ENCODE data around the gene LIFR.

LIFR gene

DNA sequence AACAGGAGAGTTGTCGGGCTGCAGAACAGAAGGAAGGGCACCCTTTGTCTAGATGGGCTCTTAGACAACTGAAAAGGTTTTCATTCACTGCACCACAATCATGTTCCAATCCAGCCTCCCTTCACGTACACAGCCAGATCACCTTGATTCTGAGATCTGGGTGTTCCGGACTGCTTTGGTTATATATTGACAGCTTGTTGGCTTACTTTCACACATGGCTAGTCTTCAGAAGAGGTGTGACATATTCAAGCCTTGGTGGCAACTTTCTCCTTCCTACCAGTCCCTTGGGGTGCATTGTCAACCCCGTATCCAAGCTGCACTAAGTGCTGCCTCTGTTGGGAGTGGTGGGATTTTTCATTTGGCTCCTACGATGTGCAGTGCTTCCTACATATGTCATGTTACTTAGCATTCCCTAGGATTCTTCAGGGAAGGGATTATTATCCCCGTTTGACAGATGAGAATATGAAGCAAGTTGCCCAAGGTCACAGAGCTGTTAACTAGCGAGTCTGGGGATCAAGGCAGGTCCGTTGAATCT is 100.6 kb downstream of the LIFR start:
- Mint-ChIP-seq H3K9me3 (no peaks in the 10 kb centered on the region), H3K27me3 (peaks cover 89% of the 10 kb centered on the region), H3K4me1 (peaks cover 24% of the 10 kb centered on the region), H3K27ac (no peak overlapping the region), H3K4me3 (no peak overlapping the region)
- DNase-seq (no peak), ATAC-seq (no peak)

DNA sequence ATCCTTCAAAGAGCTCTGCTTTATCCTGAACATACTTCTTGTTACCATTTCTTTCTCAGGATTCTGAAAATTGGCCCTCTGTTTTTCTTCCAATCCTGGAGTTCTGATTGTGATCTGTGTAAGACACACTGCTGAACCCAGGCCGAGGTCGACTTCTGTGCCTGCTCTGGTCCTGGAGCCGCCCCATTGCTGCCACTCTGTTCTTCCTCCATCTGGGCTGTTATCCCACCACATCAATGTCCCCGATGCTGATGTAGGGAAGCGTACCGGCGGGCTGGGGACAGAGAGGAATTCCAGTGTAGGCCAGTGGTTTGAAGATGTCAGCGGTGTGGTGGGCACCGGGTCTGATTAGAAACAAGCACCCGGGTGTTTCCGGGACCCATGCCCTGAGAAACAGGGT is 102.5 kb downstream of the LIFR start:
- Mint-ChIP-seq H3K4me1 (peaks cover 24% of the 10 kb centered on the region), H3K27ac (no peak overlapping the region), H3K27me3 (peaks cover 92% of the 10 kb centered on the region), H3K9me3 (no peaks in the 10 kb centered on the region), H3K4me3 (no peak overlapping the region)
- DNase-seq: no peak
- ATAC-seq: peak; percentile 8

DNA sequence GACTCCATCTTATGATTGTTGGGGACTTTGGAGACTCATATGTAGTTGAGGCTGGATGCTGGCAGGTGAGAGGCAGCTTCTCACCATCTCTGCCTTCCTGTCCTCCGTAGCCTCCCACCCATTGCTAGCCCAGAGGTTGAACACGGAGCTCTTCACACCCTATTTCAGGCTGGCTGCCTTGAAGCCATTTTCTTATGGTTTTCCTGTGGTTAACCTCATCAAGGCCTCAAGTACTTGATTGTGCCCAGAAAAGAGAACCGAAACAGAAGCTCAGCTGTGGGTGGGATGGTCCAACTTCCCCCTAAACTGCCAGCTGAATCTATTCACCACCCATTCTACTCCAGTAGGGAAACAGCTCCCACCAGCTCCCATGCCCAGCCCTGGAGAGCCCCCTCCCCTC is 102.9 kb downstream of the LIFR start:
- peak overlapping the region in 1 of 2 donors; percentile 28 for H3K4me3 Mint-ChIP-seq
- H3K27me3 Mint-ChIP-seq: peaks cover 92% of the 10 kb centered on the region
- H3K27ac Mint-ChIP-seq: no peak overlapping the region
- peak; percentile 98 for ATAC-seq
- H3K4me1 Mint-ChIP-seq: peaks cover 24% of the 10 kb centered on the region
- DNase-seq: peak; percentile 69 to 78
- H3K9me3 Mint-ChIP-seq: no peaks in the 10 kb centered on the region

DNA sequence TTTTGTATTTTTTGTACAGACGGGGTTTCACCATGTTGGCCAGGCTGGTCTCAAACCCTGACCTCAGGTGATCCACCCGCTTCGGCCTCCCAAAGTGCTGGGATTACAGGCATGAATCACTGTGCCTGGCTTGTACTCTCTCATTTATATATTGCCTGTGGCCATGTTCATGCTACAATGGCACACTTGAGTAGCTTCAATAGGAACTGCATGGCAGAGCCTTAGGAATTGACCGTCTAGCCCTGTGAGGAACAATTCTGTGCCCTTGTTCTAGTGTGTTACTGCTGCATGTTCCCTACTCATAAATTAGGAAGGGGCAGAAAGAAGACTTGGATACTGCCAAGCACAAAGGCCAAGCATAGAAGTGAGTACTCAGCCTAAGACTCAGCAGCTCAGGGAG is 104.2 kb downstream of the LIFR start:
- Mint-ChIP-seq H3K4me3 (no peak overlapping the region), H3K27me3 (peaks cover 92% of the 10 kb centered on the region), H3K4me1 (peaks cover 24% of the 10 kb centered on the region), H3K9me3 (no peaks in the 10 kb centered on the region), H3K27ac (no peak overlapping the region)
- no peak for ATAC-seq
- DNase-seq: no peak

DNA sequence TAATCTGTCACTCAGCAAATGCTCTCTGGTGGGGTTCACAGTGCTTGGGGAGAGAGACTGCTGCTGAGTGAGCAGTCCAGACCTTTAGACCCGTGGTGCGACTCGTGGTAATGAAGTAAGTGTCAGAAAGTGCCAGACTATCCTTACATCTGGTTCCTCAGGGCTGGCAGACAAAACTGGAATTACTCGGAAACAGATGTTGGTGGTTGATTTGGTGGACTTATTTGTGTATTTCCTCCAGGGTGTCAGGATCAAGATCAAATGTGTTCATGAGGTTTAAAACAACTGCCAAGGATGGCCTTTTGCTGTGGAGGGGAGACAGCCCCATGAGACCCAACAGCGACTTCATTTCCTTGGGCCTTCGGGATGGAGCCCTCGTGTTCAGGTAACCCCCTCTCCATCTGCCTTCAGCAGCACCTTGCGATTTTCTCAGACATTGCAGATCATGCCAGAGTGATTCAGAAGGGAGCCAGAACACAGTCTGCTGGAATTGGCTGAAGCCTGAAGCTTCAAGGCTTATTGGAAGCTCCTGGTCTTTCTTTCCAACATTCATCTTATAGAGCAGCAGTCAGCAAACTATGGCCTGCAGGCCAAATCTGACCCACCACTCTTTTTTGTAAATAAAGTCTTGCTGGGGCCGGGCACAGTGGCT is 105.2 kb downstream of the LIFR start:
- peaks cover 92% of the 10 kb centered on the region for H3K27me3 Mint-ChIP-seq

DNA sequence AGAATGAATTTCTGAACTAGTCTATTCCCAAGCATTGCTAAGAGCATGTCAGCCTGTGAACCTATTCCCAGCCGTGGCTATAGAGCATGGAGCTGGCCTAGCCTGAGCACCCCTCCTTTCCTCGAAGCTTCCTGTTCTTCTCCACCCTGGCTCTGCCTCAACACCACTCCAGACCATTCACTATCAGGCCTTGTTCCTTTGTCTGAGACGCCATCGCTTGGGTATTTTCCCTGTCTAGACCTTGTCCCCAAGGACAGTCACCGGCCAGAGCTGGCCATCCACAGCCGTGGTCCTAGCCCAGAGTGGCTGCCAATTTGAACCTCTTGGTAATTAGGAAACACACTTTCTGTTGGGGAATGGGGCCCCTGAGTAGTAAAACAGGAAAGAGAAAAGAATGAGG is 105.8 kb downstream of the LIFR start:
- no peak overlapping the region for H3K27ac Mint-ChIP-seq
- peaks cover 92% of the 10 kb centered on the region for H3K27me3 Mint-ChIP-seq
- H3K4me3 Mint-ChIP-seq: no peak overlapping the region
- H3K4me1 Mint-ChIP-seq: peaks cover 24% of the 10 kb centered on the region
- ATAC-seq (no peak), DNase-seq (no peak)
- no peaks in the 10 kb centered on the region for H3K9me3 Mint-ChIP-seq

More for the DNA sequence above, 105.2 kb downstream of the LIFR start:
- H3K4me3 Mint-ChIP-seq: no peak overlapping the region
- H3K4me1 Mint-ChIP-seq: peaks cover 24% of the 10 kb centered on the region
- DNase-seq: no peak
- H3K27ac Mint-ChIP-seq: no peak overlapping the region
- H3K9me3 Mint-ChIP-seq: no peaks in the 10 kb centered on the region
- ATAC-seq: no peak

DNA sequence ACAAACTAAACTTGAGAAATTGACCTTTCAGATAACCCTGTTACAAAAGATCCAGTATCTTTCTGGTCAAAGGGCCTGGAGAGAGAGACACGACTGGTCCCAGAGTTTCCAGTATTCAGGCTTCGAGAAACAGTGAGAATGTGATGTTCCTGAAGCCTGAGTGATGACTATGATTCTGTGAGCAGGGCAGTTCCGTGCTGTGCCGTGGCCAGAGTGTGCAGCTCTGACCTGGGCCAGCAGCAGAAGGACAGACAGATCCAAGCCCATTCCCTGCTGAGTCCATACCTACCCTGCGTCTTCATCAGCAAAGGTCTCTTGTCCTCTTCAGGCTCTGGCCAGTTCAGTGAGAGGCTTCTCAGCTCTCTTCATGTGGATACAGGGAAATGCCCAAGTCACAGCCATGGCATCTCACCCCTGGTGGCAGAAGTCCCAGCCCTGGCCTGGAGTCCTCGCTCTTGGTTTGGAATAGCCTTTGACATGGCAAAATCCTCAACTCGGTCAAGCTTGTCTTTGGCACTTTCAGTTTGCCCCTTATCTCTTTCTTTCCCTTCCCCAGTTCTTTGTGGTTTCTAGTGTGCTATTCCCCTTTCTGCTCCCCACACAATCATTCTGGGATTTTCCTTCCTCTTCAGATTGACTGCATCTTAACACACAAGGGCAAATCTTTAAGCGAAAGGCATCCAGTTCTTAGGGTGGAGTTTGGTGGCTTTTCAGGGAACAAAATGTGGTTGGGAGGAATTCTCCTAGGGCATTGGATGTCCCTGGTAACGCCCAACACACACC is 107.7 kb downstream of the LIFR start:
- no peak for ATAC-seq
- peaks cover 14% of the 10 kb centered on the region for H3K4me1 Mint-ChIP-seq
- H3K27me3 Mint-ChIP-seq: peaks cover 88% of the 10 kb centered on the region
- H3K4me3 Mint-ChIP-seq: no peak overlapping the region
- no peak overlapping the region for H3K27ac Mint-ChIP-seq
- DNase-seq: no peak
- no peaks in the 10 kb centered on the region for H3K9me3 Mint-ChIP-seq

DNA sequence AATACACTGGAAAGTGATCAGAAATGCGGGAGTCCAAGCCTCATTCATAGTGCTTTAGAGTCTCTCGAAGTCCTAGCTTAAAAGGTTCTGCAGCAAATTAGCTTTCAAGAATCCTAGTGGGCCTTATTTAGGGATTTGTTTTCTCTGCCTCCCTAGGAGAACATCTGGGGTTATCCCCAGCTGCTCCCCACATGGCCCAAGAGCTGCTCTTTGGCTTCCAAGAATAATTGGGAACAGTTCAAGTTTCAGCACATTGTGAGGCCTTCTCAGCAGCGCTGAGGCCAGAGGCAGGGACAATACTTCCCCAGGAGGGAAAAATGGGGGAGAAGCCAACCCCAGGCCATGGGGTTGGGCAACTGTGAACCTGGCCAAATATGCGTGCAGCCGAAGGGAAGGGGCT is 108.7 kb downstream of the LIFR start:
- Mint-ChIP-seq H3K9me3 (no peaks in the 10 kb centered on the region), H3K27me3 (peaks cover 88% of the 10 kb centered on the region), H3K4me1 (peaks cover 4% of the 10 kb centered on the region), H3K4me3 (no peak overlapping the region), H3K27ac (no peak overlapping the region)
- no peak for DNase-seq
- ATAC-seq: no peak

DNA sequence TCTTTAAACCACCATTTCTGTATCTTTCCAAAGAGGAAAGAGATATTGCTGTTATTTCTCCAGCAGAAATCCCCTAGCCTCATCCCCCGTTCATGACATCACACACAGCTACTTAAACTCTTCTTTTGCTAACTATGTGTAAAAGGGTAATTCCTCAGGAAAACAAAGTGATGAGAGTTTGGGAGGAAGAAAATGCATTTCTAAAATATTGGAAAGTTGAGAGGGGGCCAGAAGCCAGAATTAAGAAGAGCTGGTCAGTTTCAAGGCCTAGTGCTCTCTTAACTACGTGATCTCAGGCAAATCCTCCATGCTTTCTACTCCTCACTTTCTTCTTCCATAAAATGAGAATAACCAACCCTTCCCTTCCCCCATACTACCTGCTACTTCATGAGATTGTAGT is 109.4 kb downstream of the LIFR start:
- ATAC-seq (no peak), DNase-seq (no peak)
- Mint-ChIP-seq H3K27ac (no peak overlapping the region), H3K4me1 (no peaks in the 10 kb centered on the region), H3K27me3 (peaks cover 83% of the 10 kb centered on the region), H3K9me3 (no peaks in the 10 kb centered on the region), H3K4me3 (no peak overlapping the region)

DNA sequence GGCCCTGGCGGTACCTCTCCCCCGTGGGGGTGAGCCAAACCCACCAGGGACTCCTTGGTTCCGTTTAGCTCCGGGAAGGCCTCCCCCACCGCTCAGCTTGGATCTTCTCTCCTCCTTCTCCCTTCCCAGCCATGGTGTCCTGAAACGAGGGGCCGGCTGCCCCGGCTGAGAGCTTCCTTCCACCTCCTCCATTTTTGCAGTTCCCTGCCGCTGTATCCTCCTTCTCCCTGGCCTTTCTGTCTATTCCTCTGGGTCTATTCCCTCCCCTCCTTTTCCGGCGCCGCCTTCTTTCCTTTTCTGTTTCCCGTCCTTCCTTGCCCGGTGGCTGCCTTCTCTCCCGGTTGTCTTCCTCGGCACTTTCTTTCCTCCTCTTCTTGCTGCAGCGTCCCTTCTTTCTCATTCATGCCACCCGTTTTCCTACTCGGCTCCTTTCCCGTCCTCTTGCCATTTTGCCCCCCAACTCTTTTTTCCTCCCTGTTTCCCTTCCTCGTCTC is 110.4 kb downstream of the LIFR start:
- Mint-ChIP-seq H3K27me3 (peaks cover 84% of the 10 kb centered on the region), H3K4me3 (no peak overlapping the region), H3K9me3 (no peaks in the 10 kb centered on the region), H3K4me1 (no peaks in the 10 kb centered on the region), H3K27ac (peak overlapping the region in 1 of 2 donors; percentile 41)
- ATAC-seq: no peak
- DNase-seq: no peak

DNA sequence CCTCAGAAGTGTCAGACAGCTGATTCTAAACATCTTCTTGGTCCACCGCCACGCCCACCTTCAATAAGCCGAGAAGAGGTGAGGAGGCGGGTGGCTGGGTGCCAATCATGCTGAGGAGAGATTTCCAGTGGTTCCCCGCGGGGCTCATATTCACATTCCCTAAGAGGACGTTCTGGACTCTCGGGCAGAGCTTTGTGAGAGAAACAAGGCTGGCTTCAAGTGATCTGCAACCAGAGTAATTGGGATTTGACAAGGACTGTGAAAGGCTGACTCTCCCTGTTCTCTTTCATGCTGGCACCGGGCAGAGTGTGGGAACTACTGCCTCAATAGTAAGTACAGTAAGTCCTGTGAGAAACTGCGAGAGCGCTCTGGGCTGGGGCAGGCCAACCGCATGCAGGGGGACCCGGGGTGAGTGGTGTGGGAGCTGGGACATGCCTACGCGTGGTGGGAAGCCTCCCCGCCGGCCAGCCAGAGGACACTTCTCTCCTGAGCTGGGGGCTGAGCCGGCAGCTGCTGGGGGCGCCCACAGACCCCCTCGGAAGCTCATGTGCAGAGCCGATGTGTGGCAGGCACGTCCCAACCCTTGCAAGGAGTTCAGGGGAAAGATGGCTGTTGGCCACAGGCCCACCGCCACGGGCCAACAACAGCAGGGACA is 110.9 kb downstream of the LIFR start:
- Mint-ChIP-seq H3K9me3 (no peaks in the 10 kb centered on the region), H3K27me3 (peaks cover 84% of the 10 kb centered on the region), H3K4me3 (no peak overlapping the region), H3K27ac (no peak overlapping the region), H3K4me1 (no peaks in the 10 kb centered on the region)
- ATAC-seq: peak; percentile 21
- DNase-seq: no peak

DNA sequence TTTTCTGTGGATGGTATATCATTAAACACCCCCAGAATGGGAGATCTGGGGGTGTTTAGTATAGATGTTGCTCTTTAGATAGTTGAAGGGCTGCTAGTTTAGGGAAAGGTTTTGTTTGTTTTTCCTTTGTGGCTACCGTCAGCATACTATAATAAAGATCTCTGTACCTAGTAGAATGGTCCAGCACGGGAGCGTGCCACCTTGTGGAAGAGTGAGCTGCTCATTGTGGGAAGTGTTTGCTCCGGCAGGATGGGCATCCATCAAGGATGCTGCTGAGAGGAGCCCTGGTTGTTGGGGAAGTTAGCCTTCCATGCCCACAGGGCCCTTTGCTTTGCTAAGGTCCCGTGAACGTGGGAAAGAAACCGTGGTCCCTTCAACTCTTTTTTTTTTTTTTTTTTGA is 113.1 kb downstream of the LIFR start:
- DNase-seq (no peak), ATAC-seq (no peak)
- Mint-ChIP-seq H3K4me3 (no peak overlapping the region), H3K4me1 (no peaks in the 10 kb centered on the region), H3K27ac (no peak overlapping the region), H3K27me3 (peaks cover 73% of the 10 kb centered on the region), H3K9me3 (no peaks in the 10 kb centered on the region)

DNA sequence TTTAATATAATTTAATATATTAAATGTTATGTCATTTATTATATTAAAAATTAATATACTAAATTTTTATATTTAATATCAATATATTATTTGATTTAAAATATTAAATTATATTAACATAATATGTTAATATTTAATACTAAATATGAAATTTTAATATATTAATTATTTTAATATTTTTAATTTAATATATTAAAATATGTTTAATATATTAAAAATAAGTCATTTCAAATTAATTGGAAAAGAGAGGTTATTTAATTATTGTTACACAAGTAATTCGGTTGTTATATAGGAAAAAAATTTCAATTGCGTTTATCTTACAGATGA is 114.2 kb downstream of the LIFR start:
- Mint-ChIP-seq H3K27ac (no peak overlapping the region), H3K27me3 (peaks cover 69% of the 10 kb centered on the region), H3K4me1 (no peaks in the 10 kb centered on the region), H3K4me3 (no peak overlapping the region), H3K9me3 (no peaks in the 10 kb centered on the region)
- DNase-seq (no peak), ATAC-seq (no peak)

DNA sequence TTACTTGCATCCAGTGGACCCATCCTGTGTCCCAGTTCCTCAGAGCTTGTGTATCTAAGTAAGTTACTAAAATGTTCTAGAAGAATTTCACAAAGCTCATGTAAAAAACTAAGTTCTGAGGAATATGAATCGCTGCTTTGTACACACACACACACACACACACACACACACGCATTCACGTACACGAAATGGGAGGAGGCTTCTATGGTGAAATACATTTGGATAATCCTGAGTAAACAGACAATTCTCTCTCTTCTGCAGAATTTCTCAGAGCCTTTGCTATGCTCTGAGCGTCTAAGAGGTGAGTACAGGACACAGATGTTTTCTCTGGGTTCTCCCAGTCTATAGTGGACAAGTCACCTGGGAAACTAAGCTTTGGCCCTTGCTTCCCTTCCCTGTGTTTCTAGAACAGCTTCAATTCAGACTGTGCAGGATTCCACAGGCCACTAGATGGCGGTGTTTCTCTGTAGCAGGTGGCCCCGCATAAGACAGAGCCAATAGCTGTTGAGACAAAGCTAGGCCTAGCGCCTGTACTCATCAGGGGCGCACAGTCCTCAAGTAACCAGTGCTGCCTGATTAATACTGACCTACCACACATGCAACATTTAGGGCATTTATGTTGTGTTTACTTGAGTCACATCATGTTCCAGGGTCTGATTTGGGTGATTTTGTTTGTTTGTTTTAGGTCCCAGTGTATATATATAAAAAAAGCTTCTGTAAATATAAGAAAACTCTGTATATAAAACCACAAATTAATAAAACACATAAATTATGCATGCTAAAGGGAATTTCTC is 114.8 kb downstream of the LIFR start:
- H3K9me3 Mint-ChIP-seq: no peaks in the 10 kb centered on the region
- peaks cover 69% of the 10 kb centered on the region for H3K27me3 Mint-ChIP-seq
- H3K27ac Mint-ChIP-seq: no peak overlapping the region
- H3K4me3 Mint-ChIP-seq: no peak overlapping the region
- DNase-seq (peak; percentile 78 to 83), ATAC-seq (peak; percentile 99)
- H3K4me1 Mint-ChIP-seq: no peaks in the 10 kb centered on the region

DNA sequence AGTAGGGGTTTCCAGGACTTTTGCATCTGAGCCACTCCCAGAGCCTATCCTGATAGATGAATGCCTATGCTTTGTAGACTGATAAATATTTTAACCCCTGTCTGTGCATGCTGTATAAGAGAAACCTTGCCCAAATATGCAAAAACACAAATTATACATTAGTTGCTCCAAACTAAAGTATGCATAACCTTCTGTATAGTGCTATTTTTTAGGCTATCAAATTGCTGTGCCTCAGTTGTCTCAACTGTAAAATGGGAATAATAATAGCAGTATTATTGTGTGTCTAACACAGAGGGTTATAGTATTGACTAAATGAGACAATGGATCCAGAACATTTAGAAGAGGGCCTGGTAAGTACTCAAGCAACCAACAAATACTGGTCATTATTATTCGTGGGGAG is 117.7 kb downstream of the LIFR start:
- peaks cover 70% of the 10 kb centered on the region for H3K27me3 Mint-ChIP-seq

More for the DNA sequence above, 117.7 kb downstream of the LIFR start:
- DNase-seq (no peak), ATAC-seq (no peak)
- no peak overlapping the region for H3K4me3 Mint-ChIP-seq
- no peak overlapping the region for H3K27ac Mint-ChIP-seq
- no peaks in the 10 kb centered on the region for H3K4me1 Mint-ChIP-seq
- H3K9me3 Mint-ChIP-seq: no peaks in the 10 kb centered on the region

Measured in stimulated activated naive CD8-positive, alpha-beta T cell treated with anti-CD3 and anti-CD28 coated beads, Interleukin-15, amount 100 ng/mL, for 72 hours (primary cell).